ENCODE results near the gene TDRD3.

The TDRD3 gene

GRCh38 chr13:60467098-60467497, 70.1 kb downstream of the TDRD3 start:
- no peak overlapping the region for H3K4me3 ChIP-seq (replicated peaks; ENCODE audit: low read depth, low read length)
- H3K27me3 ChIP-seq (replicated peaks; ENCODE audit: control insufficient read depth, insufficient read depth, low read length): no peaks in the 10 kb centered on the region
- H3K36me3 ChIP-seq (ENCODE audit: control insufficient read depth, insufficient read depth, low read length): no peaks in the 10 kb centered on the region
- TF ChIP-seq, protein P1, sequence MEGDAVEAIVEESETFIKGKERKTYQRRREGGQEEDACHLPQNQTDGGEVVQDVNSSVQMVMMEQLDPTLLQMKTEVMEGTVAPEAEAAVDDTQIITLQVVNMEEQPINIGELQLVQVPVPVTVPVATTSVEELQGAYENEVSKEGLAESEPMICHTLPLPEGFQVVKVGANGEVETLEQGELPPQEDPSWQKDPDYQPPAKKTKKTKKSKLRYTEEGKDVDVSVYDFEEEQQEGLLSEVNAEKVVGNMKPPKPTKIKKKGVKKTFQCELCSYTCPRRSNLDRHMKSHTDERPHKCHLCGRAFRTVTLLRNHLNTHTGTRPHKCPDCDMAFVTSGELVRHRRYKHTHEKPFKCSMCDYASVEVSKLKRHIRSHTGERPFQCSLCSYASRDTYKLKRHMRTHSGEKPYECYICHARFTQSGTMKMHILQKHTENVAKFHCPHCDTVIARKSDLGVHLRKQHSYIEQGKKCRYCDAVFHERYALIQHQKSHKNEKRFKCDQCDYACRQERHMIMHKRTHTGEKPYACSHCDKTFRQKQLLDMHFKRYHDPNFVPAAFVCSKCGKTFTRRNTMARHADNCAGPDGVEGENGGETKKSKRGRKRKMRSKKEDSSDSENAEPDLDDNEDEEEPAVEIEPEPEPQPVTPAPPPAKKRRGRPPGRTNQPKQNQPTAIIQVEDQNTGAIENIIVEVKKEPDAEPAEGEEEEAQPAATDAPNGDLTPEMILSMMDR (IDR thresholded peaks at IDR 0.05; ENCODE audit: insufficient read depth, low read length, poor library complexity, severe bottlenecking): no peak
- DNase-seq (ENCODE audit: extremely low read depth, insufficient read length): no peak

DNA sequence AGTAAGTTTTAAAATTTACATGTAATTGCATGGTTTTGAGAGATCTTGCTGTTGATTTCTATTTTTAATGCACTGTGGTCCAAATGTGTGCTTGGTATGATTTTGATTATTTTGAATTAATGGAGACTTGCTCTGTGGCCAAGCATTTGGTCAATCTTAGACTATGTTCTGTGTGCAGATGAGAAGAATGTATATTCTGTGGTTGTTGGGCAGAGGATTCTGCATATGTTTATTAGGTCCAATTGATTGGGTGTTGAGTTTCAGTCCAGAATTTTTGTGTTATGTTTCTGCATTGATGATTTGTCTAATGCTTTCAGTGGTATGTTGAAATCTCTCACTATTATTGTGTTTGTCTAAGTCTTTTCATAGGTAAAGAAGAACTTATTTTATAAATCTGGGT, 82.3 kb downstream of the TDRD3 start:
- TF ChIP-seq, protein P1 (IDR thresholded peaks at IDR 0.05; ENCODE audit: insufficient read depth, low read length, poor library complexity, severe bottlenecking): no peak
- H3K4me3 ChIP-seq (replicated peaks; ENCODE audit: low read depth, low read length): no peak overlapping the region
- DNase-seq (ENCODE audit: extremely low read depth, insufficient read length): no peak
- H3K27me3 ChIP-seq (replicated peaks; ENCODE audit: control insufficient read depth, insufficient read depth, low read length): no peaks in the 10 kb centered on the region
- H3K36me3 ChIP-seq (ENCODE audit: control insufficient read depth, insufficient read depth, low read length): no peaks in the 10 kb centered on the region

GRCh38 chr13:60482012-60482411, 85.0 kb downstream of the TDRD3 start:
- DNase-seq (ENCODE audit: extremely low read depth, insufficient read length): no peak
- TF ChIP-seq, protein P1 (IDR thresholded peaks at IDR 0.05; ENCODE audit: insufficient read depth, low read length, poor library complexity, severe bottlenecking): no peak

DNA sequence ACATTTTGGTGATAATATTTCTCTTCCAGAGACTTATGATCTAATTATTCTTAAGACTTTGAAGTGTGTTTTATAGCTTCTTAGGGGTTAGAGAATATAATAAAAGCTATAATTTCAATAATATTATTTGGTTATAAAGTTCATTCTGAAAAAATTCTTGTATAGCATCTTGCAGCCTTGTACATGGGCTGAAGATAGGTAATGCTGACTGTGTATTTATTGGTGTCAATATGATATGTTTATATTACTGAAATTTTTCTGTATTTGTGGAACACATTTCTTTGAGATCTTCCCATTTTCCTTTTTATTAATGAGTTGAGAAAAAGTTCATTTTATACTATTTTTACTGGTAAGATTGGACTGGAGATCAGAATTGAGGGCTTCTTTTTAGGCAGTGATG, 87.8 kb downstream of the TDRD3 start:
- H3K36me3 ChIP-seq (ENCODE audit: control insufficient read depth, insufficient read depth, low read length): no peaks in the 10 kb centered on the region; the same call in 1 of the 2 replicates
- TF ChIP-seq, protein P1 (IDR thresholded peaks at IDR 0.05; ENCODE audit: insufficient read depth, low read length, poor library complexity, severe bottlenecking): no peak
- no peaks in the 10 kb centered on the region for H3K27me3 ChIP-seq (replicated peaks; ENCODE audit: control insufficient read depth, insufficient read depth, low read length)
- H3K4me3 ChIP-seq (replicated peaks; ENCODE audit: low read depth, low read length): no peak overlapping the region
- DNase-seq (ENCODE audit: extremely low read depth, insufficient read length): no peak

More at GRCh38 chr13:60482012-60482411, 85.0 kb downstream of the TDRD3 start:
- H3K27me3 ChIP-seq (replicated peaks; ENCODE audit: control insufficient read depth, insufficient read depth, low read length): no peaks in the 10 kb centered on the region
- no peak overlapping the region for H3K4me3 ChIP-seq (replicated peaks; ENCODE audit: low read depth, low read length)
- H3K36me3 ChIP-seq (ENCODE audit: control insufficient read depth, insufficient read depth, low read length): no peaks in the 10 kb centered on the region

DNA sequence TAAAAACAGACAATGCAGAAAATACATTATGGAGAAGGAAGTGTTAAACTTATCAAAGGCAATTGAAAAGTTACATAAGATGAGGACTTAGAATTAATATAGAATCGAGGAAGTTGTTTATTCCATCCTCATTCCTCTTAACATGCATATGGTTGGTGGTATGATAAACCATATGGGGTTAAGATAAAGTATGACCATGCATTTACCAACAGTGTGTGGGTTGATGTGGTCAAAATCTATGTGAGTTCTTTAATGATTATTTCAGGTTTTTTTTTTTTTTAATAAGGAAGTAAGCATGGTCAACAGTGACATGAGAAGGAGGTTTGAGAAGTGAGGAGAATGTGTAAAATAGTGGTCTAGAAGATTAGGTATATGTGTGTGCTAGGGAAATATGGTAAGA, 94.5 kb downstream of the TDRD3 start:
- Histone ChIP-seq H3K4me3 (replicated peaks; ENCODE audit: low read depth, low read length) (no peak overlapping the region), H3K36me3 (ENCODE audit: control insufficient read depth, insufficient read depth, low read length) (no peaks in the 10 kb centered on the region; the same call in 1 of the 2 replicates), H3K27me3 (replicated peaks; ENCODE audit: control insufficient read depth, insufficient read depth, low read length) (no peaks in the 10 kb centered on the region)
- DNase-seq (ENCODE audit: extremely low read depth, insufficient read length): no peak
- TF ChIP-seq, protein P1 (IDR thresholded peaks at IDR 0.05; ENCODE audit: insufficient read depth, low read length, poor library complexity, severe bottlenecking): no peak

- Histone ChIP-seq H3K27me3 (replicated peaks; ENCODE audit: control insufficient read depth, insufficient read depth, low read length) (no peaks in the 10 kb centered on the region), H3K4me3 (replicated peaks; ENCODE audit: low read depth, low read length) (no peak overlapping the region), H3K36me3 (ENCODE audit: control insufficient read depth, insufficient read depth, low read length) (no peaks in the 10 kb centered on the region; the same call in 1 of the 2 replicates)
- TF ChIP-seq, protein P1 (IDR thresholded peaks at IDR 0.05; ENCODE audit: insufficient read depth, low read length, poor library complexity, severe bottlenecking): no peak
- DNase-seq (ENCODE audit: extremely low read depth, insufficient read length): no peak
Measured at GRCh38 chr13:60492187-60492586, 95.2 kb downstream of the TDRD3 start.

Measured in GM06990 (cell line).